Stimulated activated CD4-positive, alpha-beta T cell treated with anti-CD3 and anti-CD28 coated beads, Interleukin-4, amount 100 ng/mL, for 48 hours (primary cell): ENCODE measurements around the gene CHEK2.
"Not testable (repeated sequence)": the region's sequence is repeated elsewhere in the genome, so short reads cannot be mapped to it uniquely, and the experiment has no call there.

ENCODE experiments used
- DNase-seq, 2 donors: peaks; one replicate each; pipeline ENCODE4 v3.0.0-alpha.2; 2020; ENCODE audit warnings: low read depth in 2 of 2

CHEK2 gene

DNA sequence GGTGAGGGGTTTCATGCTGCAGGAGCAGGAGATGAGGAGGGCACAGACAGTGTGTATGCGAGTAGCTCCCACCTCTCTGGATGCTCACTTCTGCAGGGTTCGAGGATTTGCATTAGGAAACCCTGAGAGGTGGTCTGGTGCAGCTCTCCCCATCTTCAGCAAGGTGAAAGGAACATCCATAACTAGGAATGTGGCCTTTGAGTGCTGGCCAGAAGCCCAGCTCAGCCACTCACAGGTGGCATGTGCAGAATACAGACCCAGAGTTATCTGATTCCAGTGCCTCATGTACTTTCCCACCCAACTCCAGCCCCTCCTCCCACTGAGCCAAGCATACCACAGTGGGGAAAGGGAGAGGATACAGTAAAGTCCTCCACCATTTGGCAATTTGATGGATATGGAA is 51.8 kb downstream of the CHEK2 start:
- DNase-seq = not testable (repeated sequence)

DNA sequence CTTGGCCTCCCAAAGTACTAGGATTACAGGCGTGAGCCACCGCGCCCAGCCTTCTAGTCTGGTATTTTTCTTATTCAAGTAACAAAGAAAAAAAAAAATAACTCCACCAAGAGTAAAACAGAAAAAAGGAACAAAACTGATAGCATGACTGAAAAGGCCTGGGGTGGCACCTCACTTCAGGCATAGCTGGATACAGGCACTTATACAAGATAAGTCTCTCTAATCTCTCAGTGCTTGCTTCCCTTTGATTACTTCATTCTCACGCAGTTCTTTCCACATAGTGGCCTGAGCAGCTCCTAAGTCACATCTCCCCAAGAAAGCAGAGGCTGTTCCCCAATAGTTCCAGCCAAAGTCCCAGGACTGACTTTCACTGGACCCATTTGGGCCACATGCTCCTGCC is 58.7 kb downstream of the CHEK2 start:
- not testable (repeated sequence) for DNase-seq

DNA sequence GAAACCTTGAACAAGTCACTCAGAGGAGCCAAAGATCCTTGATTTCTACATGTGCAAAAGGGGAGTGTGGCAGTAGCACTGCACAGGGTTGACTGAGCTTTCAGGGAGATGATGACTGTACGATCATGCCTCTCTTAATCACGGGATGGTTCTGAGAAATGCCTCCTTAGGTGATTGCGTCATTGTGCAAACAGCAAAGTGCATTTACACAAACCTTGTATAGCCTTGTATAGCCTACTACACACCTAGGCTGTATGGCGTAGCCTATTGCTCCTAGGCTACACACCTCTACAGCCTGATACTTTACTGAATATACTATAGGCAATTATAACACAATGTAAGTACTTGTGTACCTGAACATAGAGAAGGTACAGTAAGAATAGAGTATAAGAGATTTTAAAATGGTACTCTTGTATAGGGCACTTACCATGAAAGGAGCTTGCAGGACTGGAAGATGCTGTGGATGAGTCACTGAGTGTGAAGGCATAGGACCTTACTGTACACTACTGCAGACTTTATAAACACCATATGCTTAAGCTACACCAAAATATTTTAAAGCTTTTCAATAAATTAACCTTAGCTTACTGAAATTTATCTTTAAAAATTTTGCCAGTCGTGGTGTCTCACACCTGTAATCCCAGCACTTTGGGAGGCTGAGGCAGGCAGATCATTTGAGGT is 60.7 kb downstream of the CHEK2 start:
- DNase-seq = not testable (repeated sequence)

DNA sequence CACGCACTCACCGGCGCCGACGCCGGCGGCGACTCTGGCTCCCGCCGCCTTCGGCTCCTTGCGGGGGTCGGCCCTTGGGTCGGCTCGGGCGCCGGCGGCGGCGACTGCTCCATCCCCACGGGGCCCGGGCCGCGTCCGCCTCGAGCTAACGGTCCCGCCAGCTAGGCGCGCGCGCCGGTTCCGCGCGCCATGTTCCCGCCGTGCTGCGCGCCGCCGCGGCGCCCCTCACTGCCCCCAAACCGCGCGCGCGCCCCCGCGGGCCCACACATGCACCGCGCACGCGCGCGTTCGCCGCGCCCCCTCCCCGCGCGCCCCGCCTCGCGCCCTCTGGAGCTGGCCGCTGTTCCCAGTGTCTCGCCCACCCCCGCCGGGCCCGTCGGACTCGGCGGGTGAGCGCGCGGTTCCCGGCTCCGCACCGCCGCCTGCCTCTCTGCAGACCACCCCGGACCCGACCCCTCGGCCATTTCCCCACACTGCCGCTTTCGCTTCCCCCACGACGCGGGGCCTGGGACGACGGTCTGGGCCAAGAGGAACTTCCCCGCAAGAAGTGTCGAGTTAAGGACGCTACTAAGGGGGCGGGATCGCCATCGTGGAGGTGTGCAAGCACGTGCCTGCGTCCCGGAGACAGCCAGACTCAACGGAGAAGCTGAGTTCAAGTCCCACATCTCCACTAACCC is 61.9 kb downstream of the CHEK2 start, which contains the start of gene TTC28:
TTC28 (minus strand) TSS at position 230 of the 677 bp plus-strand sequence; CDS start at position 113, 117 bp downstream.
- DNase-seq = peak in 1 of 2 donors; percentile 6

DNA sequence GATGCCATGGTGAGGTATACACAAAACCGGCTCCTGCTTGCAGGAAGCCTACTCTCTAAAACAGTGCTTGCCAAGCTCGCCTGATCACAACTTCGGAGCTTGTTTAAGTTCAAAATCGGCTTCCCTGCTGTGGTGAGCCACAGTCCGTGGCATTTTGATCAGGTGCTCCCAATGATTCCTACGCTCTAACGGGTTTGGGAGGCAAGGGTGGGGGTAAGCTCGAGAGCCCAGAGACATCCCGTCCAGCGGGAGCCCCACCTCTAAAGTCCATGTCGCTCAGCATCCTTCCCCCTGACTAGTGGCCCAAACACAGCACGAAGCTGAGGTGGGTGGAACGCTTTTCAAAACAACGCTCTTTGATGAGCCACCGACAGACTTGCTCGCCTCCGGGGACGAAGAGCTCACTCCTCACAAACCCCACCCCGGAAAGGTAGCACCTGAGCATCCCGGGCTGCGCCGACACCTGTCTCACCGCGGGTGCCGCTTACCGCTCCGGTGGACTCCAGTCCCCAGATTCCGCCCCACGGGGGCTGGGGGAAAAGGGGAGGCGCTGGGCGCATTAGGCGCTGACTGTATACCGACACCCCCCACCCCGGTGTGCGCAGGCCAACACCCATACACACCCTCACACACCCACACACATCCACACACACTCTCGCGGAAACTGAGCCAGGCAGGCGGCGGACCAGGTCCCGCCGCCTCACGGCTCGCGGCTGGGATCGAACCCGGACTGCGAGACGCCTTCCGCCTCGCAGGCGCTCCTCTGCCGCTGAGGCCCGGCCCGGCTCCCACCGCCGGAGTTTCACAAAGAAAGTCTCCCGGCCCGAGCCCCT is 62.6 kb downstream of the CHEK2 start:
- not testable (repeated sequence) for DNase-seq

DNA sequence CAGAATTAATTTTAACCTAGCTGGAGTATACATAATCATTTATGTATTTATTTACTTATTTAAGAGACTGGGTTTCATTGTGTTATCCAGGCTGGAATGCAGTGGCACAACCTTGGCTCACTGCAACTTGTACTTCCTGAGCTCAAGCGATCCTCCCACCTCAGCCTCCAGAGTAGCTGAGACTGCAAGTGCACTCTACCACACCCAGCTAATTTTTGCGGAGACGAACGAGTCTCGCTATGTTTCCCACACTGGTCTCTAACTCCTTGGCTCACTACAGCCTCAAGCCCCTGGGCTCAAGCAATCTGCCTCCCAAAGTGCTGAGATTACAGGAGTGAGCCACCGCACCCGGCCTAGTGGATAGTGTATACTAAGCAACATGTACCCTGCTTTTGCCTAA is 63.5 kb downstream of the CHEK2 start:
- DNase-seq = not testable (repeated sequence)

DNA sequence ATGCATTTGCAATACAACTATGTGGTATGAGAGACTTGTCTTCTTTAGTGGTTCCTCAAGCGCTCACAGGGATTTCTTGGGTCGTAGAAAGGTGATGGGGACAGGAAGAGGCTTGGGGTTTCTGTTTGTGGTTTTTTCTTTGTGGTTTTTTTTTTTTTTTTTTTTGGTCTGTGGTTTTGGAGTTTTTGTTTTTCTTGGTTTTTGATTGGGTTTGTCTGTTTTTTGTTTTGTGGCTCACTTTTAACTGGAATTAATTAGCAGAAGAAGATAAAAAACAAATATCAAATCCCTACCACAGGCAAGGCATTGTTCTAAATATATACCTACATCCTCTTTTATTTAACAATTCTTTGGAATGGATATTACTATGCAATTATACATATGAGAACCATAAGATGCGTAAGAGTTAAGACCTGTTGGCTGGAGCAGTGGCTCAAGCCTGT is 67.5 kb downstream of the CHEK2 start:
- no peak for DNase-seq

DNA sequence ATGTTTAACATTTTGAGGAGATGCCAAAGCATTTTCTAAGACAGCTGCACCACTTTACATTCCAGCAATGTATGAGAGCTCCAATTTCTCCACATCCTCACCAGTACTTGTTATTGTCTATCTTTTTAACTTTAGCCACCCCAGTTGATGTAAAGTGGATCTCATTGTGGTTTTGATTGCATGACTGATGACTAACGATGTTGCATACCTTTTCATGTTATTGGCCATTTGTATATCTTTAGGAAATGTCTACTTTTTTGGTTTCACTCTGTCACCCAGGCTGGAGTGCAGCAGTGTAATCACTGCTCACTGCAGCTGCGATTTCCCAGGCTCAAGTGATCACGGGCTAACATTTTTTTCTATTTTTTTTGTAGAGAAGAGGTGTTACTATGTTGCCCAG is 70.9 kb downstream of the CHEK2 start:
- DNase-seq = no peak

DNA sequence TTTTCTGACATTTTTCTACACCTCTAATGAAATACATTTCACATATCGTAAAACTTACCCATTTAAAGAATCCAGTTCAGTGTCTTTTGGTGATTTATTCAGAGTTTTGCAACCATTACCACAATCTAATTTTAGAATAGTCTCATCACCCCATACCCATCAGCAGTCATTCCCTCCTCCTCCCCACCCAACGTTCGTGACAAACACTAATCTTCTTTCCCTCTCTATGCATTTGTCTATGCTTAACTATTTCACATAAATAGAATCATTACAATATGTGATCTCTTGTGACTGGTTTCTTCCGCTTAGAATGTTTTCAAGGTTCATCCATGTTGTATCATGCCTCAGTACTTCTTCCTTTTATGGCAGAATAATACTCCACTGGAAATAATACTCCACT is 71.5 kb downstream of the CHEK2 start:
- no peak for DNase-seq

DNA sequence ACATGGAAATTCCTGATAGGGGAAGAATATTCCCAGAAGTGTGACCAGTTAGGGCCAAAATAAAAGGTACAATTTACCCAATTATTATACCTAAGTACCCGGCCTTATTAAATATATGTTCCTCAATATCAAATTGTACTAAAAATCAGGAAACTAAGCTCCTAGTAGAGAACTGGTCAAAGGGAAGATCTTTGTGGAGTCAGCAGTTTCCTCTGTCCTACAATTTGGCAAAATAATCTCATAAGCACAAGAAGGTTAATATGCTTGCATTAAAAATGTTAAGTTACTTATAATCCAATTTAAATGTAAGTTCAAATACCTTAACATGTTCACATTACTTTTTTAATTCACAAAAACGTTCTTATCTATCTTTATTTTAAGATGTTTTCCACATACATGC is 72.2 kb downstream of the CHEK2 start:
- no peak for DNase-seq

DNA sequence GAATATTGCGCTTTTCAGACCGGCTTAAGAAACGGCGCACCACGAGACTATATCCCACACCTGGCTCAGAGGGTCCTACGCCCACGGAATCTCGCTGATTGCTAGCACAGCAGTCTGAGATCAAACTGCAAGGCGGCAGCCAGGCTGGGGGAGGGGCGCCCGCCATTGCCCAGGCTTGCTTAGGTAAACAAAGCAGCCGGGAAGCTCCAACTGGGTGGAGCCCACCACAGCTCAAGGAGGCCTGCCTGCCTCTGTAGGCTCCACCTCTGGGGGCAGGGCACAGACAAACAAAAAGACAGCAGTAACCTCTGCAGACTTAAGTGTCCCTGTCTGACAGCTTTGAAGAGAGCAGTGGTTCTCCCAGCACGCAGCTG is 78.1 kb downstream of the CHEK2 start:
- not testable (repeated sequence) for DNase-seq

DNA sequence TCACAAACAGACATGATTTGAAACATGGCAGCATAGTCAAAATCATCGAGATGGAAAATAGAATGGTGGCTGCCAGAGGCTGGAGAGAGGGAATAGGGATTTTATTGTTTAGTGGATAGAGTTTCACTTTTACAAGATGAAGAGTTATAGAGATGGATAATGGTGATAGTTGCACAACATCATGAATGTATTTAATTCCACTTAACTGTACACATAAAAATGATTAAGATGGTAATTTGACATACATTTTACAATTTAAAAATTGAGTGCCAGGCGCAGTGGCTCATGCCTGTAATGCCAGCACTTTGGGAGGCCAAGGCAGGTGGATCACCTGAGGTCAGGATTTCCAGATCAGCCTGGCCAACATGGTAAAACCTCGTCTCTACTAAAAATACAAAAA is 83.2 kb downstream of the CHEK2 start:
- DNase-seq = no peak

DNA sequence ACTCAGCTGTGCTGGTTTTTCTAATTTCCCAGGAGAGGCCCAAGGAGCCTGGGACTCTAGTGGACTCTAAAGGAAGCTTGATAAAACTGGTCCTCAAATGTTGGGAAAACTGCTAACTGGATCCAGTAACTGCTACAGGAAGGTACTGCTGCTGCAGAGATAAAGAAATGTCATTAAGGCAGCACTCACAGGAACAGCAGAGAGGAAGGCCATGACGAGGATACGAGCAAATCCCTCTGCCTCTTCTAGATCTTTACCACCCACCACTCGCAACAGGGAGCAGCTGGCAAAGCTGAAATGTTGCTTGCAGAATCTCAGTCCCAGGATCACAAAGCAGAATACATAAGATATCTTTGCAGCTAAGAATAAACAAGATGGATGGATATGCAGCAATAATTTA is 85.4 kb downstream of the CHEK2 start:
- no peak for DNase-seq

DNA sequence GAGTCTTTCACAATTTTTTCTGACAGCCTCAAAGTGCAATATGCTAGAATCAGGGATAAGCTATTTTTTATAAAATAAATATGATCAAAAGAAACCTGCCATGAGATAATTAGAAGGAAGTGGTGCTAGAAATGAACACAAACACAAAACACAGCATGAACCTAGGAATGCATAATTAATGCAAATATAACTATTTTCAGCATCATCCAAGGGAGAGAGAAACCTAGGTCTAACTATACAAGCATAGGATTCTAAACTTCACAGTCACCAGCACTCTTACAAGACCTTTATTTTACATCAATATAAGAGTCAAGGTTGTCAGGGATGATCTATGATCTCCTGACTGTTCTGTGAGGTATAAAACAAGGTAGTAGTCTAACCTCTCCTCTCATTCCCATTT is 91.2 kb downstream of the CHEK2 start:
- DNase-seq = no peak

DNA sequence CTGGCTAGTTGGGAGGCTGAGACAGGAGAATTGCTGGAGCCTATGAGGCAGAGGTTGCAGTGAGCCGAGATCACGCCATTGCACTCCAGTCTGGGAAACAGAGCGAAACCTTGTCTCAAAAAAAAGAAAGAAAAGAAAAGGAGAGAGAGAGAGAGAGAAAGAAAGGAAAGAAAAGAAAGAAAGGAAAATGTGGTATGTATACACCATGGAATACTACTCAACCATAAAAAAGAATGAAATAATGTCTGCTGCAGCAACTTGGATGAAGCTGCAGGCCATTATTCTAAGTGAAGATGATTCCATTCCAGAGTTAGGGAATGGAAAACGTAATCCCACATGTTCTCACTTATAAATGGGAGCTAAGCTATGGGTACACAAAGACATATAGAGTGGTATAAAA is 92.8 kb downstream of the CHEK2 start:
- no peak for DNase-seq

DNA sequence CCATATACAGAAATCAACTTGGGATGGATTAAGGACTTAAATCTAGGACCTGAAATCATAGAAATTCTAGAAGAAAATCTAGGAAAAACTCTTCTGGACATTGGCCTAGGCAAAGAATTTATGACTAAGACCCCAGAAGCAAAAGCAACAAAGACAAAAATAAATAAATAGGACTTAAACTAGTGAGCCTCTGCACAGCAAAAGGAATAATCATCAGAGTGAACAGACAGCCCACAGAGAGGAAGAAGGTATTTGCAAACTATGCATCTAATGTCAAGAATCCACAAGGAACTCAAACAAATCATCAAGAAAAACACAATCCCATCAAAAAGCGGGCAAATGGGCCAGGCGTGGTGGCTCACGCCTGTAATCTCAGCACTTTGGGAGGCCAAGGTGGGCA is 94.4 kb downstream of the CHEK2 start:
- no peak for DNase-seq

DNA sequence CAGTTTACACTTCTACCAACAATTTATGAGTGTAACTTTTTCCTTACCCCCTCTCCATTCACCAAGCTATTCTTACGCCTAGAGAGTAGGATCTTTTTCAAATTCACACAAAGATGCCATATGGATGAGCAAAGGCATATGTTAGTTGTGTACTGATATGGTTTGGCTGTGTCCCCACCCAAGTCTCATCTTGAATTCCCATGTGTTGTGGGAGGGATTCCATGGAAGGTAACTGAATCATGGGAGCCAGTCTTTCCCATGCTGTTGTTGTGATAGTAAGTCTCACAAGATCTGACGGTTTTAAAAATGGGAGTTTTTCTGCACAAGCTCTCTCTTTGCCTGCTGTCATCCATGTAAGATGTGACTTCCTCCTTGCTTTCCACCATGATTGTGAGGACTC is 102.3 kb downstream of the CHEK2 start:
- no peak for DNase-seq
